OCI-LY1 (cell line): ENCODE measurements around the gene CHN1.

ENCODE experiments used
- CTCF ChIP-seq: fragments of 200-600 bp; sonication (generic), shearing (Covaris generic); IDR thresholded peaks from 2 replicates; pipeline ENCODE4 v1.5.1; 2017; ENCODE audit warnings: mild to moderate bottlenecking, antibody characterized with exemption, low read length, moderate library complexity, mixed read lengths
- EZH2 ChIP-seq: fragments of 200-600 bp; sonication (generic), shearing (Covaris generic); IDR thresholded peaks from 2 replicates; pipeline ENCODE4 v1.8.0; 2017; ENCODE audit warnings: borderline replicate concordance, mixed run types, mild to moderate bottlenecking, antibody characterized with exemption, low read length, moderate library complexity, mixed read lengths

GRCh38 chr2:174787487-174788205 lies 217.5 kb downstream of the CHN1 start:
- TF ChIP-seq CTCF = no peak
- no peak for TF ChIP-seq EZH2
